Fibroblast of the aortic adventitia (primary cell): ENCODE results near the gene IL12RB1. TPM values are rescaled to one million over a fixed set of nuclear protein-coding genes. Genes with fewer than 3 reads are reported as not detected.
"Not testable (repeated sequence)": the region's sequence is repeated elsewhere in the genome, so short reads cannot be mapped to it uniquely, and the experiment has no call there.

Source experiments
- DNase-seq: peaks from one replicate; pipeline ENCODE4 v3.0.0-alpha.2; 2010; ENCODE audit warnings: low read depth
- H3K4me3 ChIP-seq: 2 replicates; pipeline ENCODE4 v1.5.1; 2011; ENCODE audit warnings: low read depth, mild to moderate bottlenecking, control low read depth, low read length, moderate library complexity
- CTCF ChIP-seq: IDR thresholded peaks from 2 replicates; pipeline ENCODE4 v1.5.1; 2011; ENCODE audit warnings: mild to moderate bottlenecking, low read length, control low read depth, inconsistent platforms; ENCODE audit not compliant: insufficient read depth
- total RNA-seq: library from RNA; depleted of rRNA; stranded (reverse); fragments of >200 nt; gene quantifications from 2 replicates; pipeline ENCODE4 v1.2.3, GENCODE V29; 2012; ENCODE audit warnings: low replicate concordance

The IL12RB1 gene
- total RNA-seq, 1 donor: not detected

GRCh38 chr19:18107235-18107634, 20.5 kb upstream of the IL12RB1 start:
- H3K4me3 ChIP-seq: no peak overlapping the region
- no peak for TF ChIP-seq CTCF
- DNase-seq: no peak

DNA sequence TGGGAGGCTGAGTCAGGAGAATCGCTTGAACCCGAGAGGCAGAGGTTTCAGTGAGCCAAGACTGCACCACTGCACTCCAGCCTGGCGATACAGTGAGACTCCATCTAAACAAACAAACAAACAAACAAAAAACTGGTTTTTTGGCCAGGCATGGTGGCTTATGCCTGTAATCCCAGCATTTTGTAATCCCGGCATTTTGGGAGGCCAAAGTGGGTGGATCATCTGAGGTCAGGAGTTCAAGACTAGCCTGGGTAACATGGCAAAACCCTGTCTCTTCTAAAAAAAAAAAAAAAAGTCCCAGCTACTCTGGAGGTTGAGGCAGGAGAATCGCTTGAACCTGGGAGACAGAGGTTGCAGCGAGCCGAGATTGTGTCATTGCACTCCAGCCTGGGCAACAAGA, 18.5 kb upstream of the IL12RB1 start:
- not testable (repeated sequence) for H3K4me3 ChIP-seq, DNase-seq

DNA sequence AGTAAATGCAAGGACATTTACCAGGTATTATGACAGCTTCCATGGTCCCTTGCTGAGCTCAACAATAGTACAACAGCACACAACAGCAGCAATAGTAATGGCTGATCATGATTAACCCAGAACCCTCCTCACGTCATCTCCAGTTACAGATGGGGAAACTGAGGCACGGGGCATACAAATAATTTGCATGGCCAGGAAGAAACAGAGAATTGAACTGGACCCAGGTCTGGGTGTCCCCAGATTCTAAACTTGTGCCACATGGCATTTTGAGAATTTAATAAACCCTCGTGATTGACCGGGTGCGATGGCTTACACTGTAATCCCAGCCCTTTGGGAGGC, 18.0 kb upstream of the IL12RB1 start:
- peak overlapping the region; percentile 53 for H3K4me3 ChIP-seq
- DNase-seq: no peak
- TF ChIP-seq CTCF: no peak

- no peak for DNase-seq
- no peak for TF ChIP-seq CTCF
These were observed 16.3 kb upstream of the IL12RB1 start for GRCh38 chr19:18102916-18103542.

GRCh38 chr19:18101268-18101667, 14.5 kb upstream of the IL12RB1 start:
- H3K4me3 ChIP-seq: no peak overlapping the region
- no peak for DNase-seq
- no peak for TF ChIP-seq CTCF

More at GRCh38 chr19:18102916-18103542, 16.3 kb upstream of the IL12RB1 start:
- no peak overlapping the region for H3K4me3 ChIP-seq

GRCh38 chr19:18100710-18101109, 14.0 kb upstream of the IL12RB1 start:
- no peak overlapping the region for H3K4me3 ChIP-seq
- no peak for DNase-seq
- no peak for TF ChIP-seq CTCF

GRCh38 chr19:18099623-18099995, 12.9 kb upstream of the IL12RB1 start:
- no peak for DNase-seq
- no peak overlapping the region for H3K4me3 ChIP-seq
- TF ChIP-seq CTCF: no peak
